ENCODE results near the gene SERBP1.
"Not testable (repeated sequence)": the region's sequence is repeated elsewhere in the genome, so short reads cannot be mapped to it uniquely, and the experiment has no call there.

The SERBP1 gene

DNA sequence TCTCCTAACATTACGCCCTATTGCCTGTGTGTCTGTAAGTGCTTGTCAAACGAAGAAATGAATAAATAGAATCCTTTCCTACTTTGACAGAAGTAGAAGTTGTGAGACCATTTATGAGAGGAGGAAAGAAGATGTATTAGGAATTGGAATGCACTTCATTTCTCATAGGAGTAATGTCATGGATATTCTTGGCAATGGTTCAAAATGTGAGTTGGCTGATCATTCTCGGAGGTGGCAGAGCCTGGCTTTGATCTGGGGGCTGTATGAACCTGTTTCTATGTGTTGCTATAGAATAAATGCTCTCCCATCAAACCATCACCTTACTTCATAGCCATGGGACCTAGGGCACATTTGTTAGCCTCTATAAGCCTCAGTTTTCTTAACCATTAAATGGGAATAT lies 10.1 kb upstream of the SERBP1 start:
- DNase-seq (ENCODE audit: low spot score) = no peak

DNA sequence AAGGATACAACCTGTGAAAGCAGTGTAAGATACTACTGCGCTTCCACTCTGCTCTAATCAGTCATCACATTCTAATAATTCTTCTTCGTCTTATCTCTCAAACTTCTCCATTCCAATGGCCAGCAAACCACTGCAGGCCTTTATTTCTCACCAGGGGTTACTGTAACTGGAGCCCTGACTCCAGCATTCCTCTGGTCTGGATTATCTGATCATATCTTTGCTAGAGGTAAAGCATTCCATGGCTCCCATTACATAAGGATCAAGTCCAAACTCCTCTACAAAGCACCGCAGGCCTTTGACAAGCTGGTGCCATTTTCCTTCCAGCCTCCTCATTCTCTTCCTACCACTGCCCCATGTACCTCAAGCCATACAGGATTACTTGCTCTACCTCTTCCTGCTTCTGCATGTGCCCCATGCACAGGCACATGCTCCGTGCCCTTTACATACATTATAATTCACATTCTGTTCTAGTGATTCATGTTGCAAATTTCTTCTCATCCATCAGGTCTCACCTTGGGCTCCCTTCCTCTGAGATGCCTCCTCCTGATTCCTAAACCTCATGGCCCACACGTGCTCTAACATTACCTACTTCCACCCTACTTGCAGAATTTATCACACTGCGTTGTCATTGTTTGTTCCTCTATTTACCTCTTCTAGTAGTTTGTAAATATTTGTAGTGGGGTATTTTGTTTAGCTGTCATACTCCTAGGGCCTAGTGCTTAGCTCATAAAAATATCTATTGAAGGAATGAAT lies 9.3 kb upstream of the SERBP1 start:
- no peak for DNase-seq (ENCODE audit: low spot score)

GRCh38 chr1:67437961-67438360 lies 7.8 kb upstream of the SERBP1 start:
- DNase-seq (ENCODE audit: low spot score) = no peak

DNA sequence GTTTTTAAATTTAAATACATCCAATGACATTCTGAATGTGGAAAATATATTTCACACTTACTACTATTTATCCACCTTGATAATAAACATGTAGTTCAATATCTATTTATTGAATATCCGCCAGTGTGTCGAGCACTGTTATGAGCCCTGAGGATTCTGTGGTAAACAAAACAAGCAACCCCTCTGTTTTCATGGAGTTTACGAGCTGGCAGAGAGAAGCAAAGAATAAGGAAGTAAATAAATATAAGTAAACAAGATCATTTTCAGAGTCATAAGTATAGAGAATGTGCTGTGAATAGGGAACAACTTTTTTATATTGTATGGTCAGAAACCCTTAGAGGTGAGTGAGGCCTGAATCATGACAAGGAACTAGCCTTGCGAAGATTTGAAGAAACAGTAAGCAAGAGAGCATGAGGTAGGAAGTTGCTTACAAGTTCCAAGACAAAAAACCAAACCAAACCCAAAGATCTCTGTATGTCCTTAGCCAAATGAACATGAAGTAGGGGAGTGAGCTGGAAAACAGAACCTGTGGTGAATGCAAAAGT lies 6.4 kb upstream of the SERBP1 start:
- DNase-seq (ENCODE audit: low spot score) = no peak

- DNase-seq (ENCODE audit: low spot score) = no peak
Observed at GRCh38 chr1:67434491-67434890, 4.3 kb upstream of the SERBP1 start.

GRCh38 chr1:67433837-67434236 lies 3.6 kb upstream of the SERBP1 start:
- DNase-seq (ENCODE audit: low spot score) = peak; percentile 9

GRCh38 chr1:67432745-67433144 lies 2.5 kb upstream of the SERBP1 start:
- no peak for DNase-seq (ENCODE audit: low spot score)

- DNase-seq (ENCODE audit: low spot score) = no peak
Observed at GRCh38 chr1:67431869-67432578, 1.8 kb upstream of the SERBP1 start.

DNA sequence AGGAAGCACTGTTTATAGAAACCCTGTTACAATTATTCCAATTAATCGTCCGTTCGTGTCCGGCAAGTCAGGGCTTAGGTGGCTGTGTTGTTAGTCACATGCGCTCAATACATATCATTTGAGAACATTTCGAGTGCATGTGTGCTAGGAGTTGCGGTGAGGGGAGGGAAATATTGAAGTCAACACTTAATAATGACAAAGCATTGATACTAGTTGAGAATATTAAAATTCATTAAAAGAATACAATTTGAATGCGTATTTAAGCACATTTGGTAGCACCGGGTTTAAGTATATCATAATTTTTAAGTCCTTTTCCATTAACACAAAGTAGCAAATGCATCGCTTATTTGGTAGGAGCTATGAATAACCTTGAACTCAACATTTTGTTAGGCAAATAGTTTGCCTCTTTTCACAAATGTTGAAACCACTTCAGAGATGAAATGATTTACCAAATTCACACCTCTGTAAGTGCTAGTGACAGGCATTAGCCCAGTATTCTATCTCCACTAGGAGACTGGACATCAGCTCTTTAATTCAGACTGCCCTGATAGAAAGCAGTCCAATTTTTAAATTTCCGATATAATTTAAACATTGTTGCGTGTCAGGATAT lies 1.1 kb upstream of the SERBP1 start:
- DNase-seq (ENCODE audit: low spot score) = no peak

- peak; percentile 39 for DNase-seq (ENCODE audit: low spot score)
Observed at GRCh38 chr1:67429528-67430357, 459 bp downstream of the SERBP1 start.

DNA sequence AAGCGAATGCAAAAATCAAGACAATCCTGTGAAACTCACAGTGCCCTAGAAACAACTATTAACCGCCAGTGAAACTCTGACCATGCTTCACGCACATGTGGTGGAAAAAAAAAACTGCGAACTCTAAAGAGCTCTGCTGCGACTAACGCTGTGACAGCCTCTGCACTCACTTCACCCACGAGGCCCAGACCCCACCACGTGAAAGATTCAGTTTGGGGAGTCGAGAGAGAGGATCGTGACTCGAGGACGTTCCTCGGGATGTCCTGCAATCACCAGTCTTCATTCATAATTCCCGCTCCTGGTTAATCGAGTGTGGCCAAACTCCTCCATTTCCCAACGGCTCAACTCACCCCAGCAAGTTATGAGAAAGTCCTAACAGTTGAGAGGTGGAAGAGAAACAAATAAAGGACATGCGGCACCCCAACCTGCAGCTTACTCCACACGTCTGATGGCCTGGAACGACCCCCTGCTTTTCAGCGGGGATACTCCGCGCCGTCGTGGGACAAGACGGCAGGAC lies 1.1 kb downstream of the SERBP1 start:
- DNase-seq (ENCODE audit: low spot score) = peak; percentile 29

- no peak for DNase-seq (ENCODE audit: low spot score)
Observed at GRCh38 chr1:67427947-67428346, 2.3 kb downstream of the SERBP1 start.

DNA sequence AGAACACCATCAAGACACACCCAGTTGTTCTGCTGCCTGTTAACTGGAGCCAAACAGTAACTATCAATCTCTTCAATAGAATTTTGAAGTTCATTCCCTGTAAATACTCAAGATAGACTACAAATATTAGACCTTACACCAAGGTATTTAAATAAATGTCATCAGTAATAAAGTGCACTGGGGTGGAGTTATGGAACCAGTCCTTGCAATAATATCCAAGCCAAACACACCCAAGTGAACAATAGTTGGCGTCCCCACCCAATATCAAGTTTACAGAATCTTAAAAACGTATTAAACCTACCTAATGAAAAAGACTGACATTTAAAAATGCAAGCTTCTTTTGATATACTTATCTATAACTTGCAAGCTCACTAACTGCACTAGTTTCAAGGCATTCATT lies 2.7 kb downstream of the SERBP1 start:
- DNase-seq (ENCODE audit: low spot score) = no peak

DNA sequence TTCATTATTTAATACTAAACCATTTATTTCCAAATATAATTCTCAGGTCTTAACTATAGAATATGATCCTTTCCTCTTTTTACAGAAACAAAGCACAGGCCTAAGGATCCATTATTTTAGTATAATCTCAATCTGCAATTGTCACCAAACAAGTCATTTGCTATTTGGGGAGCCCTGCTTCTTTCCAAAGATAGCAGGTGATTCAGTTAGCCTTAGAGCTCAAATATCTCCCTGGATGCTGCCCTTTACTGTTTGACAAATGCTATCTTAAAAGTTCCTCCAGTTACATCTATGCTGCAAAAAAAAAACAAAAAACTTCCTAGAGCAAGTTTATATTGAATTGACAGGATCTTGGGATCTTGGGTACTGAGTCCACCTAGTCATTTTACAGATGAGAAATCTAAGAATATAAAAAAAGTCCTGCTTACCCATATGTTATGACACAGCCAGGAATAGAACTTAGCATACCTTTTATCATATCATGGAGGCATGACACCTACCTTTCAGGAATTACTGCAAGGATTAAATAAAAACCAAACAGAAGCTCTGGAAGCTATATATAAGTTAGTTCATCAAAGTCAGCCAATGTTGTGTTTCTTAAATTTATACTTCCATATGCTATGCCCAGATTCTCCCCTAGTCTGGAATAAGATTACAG lies 9.2 kb downstream of the SERBP1 start:
- no peak for DNase-seq (ENCODE audit: low spot score)

DNA sequence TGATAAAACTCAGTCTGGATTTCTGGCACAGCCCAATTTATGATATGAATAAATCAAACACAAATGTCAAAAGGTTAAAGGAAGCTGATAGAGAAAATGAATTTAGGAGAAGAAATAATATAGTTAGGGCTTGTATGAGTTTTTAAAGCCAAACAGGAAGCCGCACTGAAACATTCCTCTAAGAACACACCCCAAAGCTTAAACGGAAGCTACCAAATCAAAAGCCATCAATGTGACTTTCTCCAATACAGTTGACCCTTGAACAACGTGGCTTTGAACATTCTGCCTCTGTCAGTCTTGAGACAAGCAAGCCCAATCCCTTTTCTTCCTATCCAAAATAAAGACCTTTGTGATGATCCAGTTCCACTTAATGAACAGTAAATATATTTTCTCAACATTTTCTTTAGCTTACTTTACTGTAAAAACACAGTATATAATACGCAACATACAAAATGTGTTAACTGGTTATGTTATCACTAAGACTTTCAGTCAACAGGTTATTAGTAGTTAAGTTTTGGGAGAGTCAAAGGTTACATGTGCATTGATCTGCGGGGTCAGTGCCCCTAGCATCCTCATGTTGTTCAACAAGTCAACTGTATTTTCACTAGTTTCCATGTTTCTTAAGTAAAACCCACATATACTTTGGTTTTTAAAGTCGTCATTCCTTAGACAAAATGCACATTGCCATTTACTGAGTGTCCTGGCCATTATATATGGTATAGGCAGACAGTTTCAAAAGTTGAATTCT lies 11.2 kb downstream of the SERBP1 start:
- no peak for DNase-seq (ENCODE audit: low spot score)

- not testable (repeated sequence) for DNase-seq (ENCODE audit: low spot score)
Observed at GRCh38 chr1:67417733-67418132, 12.5 kb downstream of the SERBP1 start.

- DNase-seq (ENCODE audit: low spot score) = no peak
Observed at GRCh38 chr1:67415041-67415440, 15.2 kb downstream of the SERBP1 start.

- DNase-seq (ENCODE audit: low spot score) = no peak
Observed at GRCh38 chr1:67414574-67414973, 15.6 kb downstream of the SERBP1 start.

DNA sequence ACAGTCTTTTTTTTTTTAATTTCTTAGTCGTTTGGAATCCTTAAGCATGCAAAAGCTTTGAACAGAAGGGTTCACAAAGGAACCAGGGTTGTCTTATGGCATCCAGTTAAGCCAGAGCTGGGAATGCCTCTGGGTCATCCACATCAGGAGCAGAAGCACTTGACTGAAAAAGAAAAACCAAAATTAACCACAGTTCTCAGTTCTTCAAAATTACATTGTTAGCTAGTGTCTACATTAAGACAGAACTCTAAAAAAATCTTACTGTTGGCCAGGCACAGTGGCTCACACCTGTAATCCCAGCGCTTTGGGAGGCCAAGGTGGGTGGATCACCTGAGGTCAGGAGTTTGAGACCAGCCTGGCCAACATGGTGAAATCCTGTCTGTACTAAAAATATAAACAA lies 17.1 kb downstream of the SERBP1 start:
- not testable (repeated sequence) for DNase-seq (ENCODE audit: low spot score)

GRCh38 chr1:67408148-67408547 lies 22.1 kb downstream of the SERBP1 start:
- DNase-seq (ENCODE audit: low spot score) = no peak

GRCh38 chr1:67407498-67407897 lies 22.7 kb downstream of the SERBP1 start:
- no peak for DNase-seq (ENCODE audit: low spot score)
